ENCODE results near the gene SF3B1. TPM values are rescaled to one million over a fixed set of nuclear protein-coding genes. Genes with fewer than 3 reads are reported as not detected.
"Not testable (repeated sequence)": the region's sequence is repeated elsewhere in the genome, so short reads cannot be mapped to it uniquely, and the experiment has no call there.

The SF3B1 gene
- polyA plus RNA-seq, 4 donors = 455 to 654 (median 557) TPM

DNA sequence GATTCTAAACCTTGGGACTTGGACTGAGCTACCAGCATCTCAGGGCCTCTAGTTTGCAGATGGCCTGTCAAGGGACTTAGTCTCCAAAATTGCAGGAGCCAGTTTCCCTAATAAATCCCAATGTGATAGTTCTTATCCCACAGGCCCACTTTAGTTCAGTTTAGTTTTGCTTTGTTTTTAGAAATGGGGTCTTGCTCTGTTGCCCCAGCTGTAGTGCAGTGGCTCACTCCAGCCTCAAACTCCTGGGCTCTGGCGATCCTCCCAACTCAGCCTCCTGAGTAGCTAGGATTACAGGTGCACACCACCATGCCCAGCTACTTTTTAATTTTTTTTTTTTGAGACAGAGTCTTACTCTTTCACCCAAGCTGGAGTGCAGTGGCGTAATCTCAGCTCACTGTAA, 2.6 kb upstream of the SF3B1 start:
- no peak for DNase-seq (ENCODE audit: low read depth in 4 of 4, low spot score in 2 of 4)

GRCh38 chr2:197435598-197436420, 981 bp upstream of the SF3B1 start:
- peak in 1 of 4 donors; percentile 6 for DNase-seq (ENCODE audit: low read depth in 4 of 4, low spot score in 2 of 4)

GRCh38 chr2:197433780-197434438, 919 bp downstream of the SF3B1 start:
- peak in 1 of 4 donors; percentile 10 for DNase-seq (ENCODE audit: low read depth in 4 of 4, low spot score in 2 of 4)

GRCh38 chr2:197432527-197432926, 2.3 kb downstream of the SF3B1 start:
- not testable (repeated sequence) for DNase-seq (ENCODE audit: low read depth in 4 of 4, low spot score in 2 of 4)

DNA sequence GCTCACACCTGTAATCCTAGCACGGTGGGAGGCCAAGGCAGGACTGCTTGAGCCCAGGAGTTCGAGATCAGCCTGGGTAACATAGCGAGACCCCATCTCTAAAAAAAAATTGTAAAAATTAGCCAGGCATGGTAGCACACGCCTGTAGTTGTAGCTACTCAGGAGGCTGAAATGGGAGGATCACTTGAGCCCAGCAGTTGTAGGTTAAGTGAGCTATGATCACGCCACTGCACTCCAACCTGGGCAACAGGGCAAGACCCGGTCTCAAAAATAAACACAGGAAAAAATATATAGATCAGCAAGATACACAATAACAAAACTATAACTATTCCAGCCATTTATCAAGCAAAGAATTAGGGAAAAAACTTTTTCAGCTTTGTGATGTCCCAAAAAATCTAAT, 3.0 kb downstream of the SF3B1 start:
- no peak for DNase-seq (ENCODE audit: low read depth in 4 of 4, low spot score in 2 of 4)

DNA sequence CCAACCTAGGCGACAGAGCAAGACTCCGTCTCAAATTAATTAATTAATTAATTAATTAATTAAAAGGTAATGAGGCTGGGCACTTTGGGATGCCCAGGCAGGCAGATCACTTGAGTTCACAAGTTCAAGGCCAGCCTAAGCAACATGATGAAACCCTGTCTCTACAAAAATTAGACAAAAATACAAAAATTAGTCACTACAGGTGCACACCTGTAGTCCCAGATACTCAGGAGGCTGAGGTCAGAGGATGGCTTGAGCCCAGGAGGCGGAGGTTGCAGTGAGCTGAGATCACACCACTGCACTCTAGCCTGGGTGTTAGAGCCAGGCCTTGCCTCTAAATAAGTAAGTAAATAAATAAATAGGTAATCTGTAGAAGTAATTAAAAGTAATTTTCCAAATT, 6.8 kb downstream of the SF3B1 start:
- DNase-seq (ENCODE audit: low read depth in 4 of 4, low spot score in 2 of 4) = no peak

GRCh38 chr2:197426723-197427603, 7.9 kb downstream of the SF3B1 start:
- DNase-seq (ENCODE audit: low read depth in 4 of 4, low spot score in 2 of 4) = no peak

DNA sequence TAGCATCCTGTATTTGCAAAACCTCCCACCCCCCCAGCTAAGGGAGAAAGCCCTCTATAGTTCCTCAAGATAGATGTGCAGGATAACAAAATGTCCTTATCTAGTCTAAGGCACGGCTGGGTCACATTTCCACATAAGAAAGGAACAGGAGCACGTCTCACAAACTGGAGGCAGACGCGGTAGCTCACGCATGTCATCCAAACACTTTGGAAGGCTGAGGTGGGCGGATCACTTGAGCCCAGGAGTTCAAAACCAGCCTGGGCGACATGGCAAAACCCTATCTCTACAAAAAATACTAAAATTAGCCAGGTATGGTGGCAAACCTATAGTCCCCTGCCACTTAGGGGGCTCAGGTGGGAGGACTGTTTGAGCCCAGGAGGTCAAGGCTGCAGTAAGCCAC, 9.3 kb downstream of the SF3B1 start:
- no peak for DNase-seq (ENCODE audit: low read depth in 4 of 4, low spot score in 2 of 4)

DNA sequence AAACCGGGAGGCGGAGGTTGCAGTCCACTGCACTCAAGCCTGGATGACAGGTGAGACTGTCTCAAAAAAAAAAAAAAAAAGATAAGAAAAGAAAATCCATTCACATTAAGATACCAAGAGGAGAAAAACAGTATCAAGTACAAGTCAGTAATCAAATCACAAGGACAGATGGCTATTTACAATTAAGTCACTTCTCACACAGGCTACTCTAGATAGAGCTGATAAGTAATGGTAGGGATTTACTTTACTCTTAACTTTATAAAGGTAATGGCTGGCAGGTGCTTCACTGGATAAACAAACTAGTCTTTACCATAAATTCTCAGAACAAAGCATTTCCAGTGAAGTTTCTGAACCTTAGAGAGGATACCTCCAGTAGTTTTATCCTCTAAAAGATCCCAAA, 11.5 kb downstream of the SF3B1 start:
- DNase-seq (ENCODE audit: low read depth in 4 of 4, low spot score in 2 of 4) = no peak

DNA sequence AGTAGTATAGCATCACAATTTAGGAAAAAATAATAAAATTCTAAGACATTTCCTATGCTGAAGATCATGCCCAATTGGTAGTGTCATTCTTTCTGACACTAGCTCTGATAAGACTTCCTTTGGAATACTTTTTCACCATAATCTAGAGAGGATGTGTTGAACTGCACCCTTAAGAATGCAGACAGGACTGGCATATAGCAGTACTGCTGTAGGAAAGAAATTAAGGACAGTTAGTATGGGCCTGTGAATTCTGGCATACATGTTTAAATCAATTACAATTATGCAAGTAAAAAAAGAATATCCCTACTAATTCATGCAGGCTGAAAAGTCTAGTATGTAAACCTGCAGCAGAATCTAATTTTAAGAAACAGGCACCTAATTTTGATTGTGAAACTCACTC, 15.4 kb downstream of the SF3B1 start:
- no peak for DNase-seq (ENCODE audit: low read depth in 4 of 4, low spot score in 2 of 4)

GRCh38 chr2:197416268-197416667, 18.6 kb downstream of the SF3B1 start:
- DNase-seq (ENCODE audit: low read depth in 4 of 4, low spot score in 2 of 4) = no peak

- DNase-seq (ENCODE audit: low read depth in 4 of 4, low spot score in 2 of 4) = no peak
These were observed 20.3 kb downstream of the SF3B1 start for GRCh38 chr2:197414515-197414914.

GRCh38 chr2:197414039-197414438, 20.8 kb downstream of the SF3B1 start:
- DNase-seq (ENCODE audit: low read depth in 4 of 4, low spot score in 2 of 4) = no peak

- DNase-seq (ENCODE audit: low read depth in 4 of 4, low spot score in 2 of 4) = no peak
These were observed 29.2 kb downstream of the SF3B1 start for GRCh38 chr2:197405582-197405981.

DNA sequence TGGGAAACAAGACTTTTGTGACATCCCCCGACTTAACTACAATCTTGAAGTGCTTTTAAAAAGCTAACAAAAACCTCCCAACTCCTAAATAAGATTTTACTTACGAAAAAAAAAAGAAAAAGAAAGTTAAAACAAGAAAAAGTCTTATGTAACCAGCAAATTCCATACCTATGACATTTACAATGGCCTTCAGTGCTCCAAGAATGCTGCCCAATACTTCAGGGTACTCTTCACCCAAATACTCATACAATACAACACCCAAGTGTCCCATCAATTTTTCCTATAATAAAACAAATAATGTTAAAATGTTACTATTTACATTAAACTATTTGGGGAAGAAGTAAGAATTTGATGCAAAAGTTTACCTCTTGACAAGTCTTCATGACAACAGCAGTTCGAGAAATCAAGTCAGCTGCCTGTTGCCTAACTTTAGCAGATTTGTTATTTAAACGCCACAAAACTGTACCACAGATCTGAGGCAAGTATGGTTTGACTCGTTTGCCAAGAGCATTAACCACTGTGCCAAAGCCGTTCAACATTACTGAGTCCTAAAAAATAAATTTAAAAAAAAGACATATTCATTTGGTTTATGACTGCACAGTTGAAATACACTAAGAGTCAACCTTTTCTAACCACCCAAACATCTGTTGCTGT, 34.8 kb downstream of the SF3B1 start:
- no peak for DNase-seq (ENCODE audit: low read depth in 4 of 4, low spot score in 2 of 4)

DNA sequence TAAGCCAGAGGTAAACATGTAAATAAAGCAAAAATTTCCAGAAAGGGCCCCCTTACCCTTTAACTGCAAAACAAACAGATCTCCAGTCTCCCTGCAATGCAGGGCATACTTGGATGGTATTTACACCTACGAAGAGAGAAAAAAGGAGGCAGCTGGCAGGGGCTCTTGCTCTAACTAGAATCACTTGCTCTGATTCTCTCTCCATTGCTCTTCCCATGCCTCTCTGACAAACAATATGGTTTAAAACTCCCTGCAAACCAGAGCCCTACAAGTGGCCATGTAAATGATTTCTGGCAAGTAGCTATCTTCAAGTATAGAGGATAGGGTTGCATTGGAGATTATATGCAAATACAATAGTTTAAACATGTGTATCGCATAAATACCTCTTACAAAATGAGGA, 35.9 kb downstream of the SF3B1 start:
- no peak for DNase-seq (ENCODE audit: low read depth in 4 of 4, low spot score in 2 of 4)

GRCh38 chr2:197391220-197391717, 43.6 kb downstream of the SF3B1 start:
- DNase-seq (ENCODE audit: low read depth in 4 of 4, low spot score in 2 of 4) = no peak

GRCh38 chr2:197388866-197389587, 45.8 kb downstream of the SF3B1 start:
- no peak for DNase-seq (ENCODE audit: low read depth in 4 of 4, low spot score in 2 of 4)

- DNase-seq (ENCODE audit: low read depth in 4 of 4, low spot score in 2 of 4) = no peak
These were observed 47.6 kb downstream of the SF3B1 start for GRCh38 chr2:197387179-197387578.

- DNase-seq (ENCODE audit: low read depth in 4 of 4, low spot score in 2 of 4) = no peak
These were observed 48.6 kb downstream of the SF3B1 start for GRCh38 chr2:197386242-197386641.
